Mesothelial cell of epicardium (in vitro differentiated cells): ENCODE results near the gene C9orf43. TPM values are rescaled to one million over a fixed set of nuclear protein-coding genes. Genes with fewer than 3 reads are reported as not detected.

Experiments used
- DNase-seq, 2 experiments: peaks; one replicate each; pipeline ENCODE4 v3.0.0; 2021; ENCODE audit warnings: low spot score in 2 of 2; ENCODE audit not compliant: unreplicated experiment in 2 of 2
- H3K27ac Mint-ChIP-seq: 2 replicates; pipeline ENCODE4 v1.8.0; 2021; ENCODE audit warnings: mixed read lengths
- H3K27me3 Mint-ChIP-seq: 2 replicates; pipeline ENCODE4 v1.8.0; 2021; ENCODE audit warnings: low read depth, mixed read lengths
- H3K36me3 Mint-ChIP-seq: 2 replicates; pipeline ENCODE4 v1.8.0; 2021; ENCODE audit warnings: mixed read lengths
- H3K4me1 Mint-ChIP-seq: 2 replicates; pipeline ENCODE4 v1.8.0; 2021; ENCODE audit warnings: mixed read lengths
- H3K4me3 Mint-ChIP-seq: 2 replicates; pipeline ENCODE4 v1.8.0; 2021; ENCODE audit warnings: mild to moderate bottlenecking, moderate library complexity, mixed read lengths
- H3K9me3 Mint-ChIP-seq: 2 replicates; pipeline ENCODE4 v1.8.0; 2021; ENCODE audit warnings: mixed read lengths
- CTCF ChIP-seq: fragments of 200-600 bp; sonication (generic); IDR thresholded peaks from one replicate; pipeline ENCODE4 v1.5.0; 2021; ENCODE audit warnings: antibody characterized with exemption; ENCODE audit not compliant: unreplicated experiment
- total RNA-seq: library from RNA; stranded (reverse); gene quantifications from 3 replicates; pipeline ENCODE4 v1.2.1, GENCODE V29; 2021

Gene C9orf43
- total RNA-seq, 1 donor from 2014 or later: 0.72 TPM

- Mint-ChIP-seq H3K36me3 (peaks cover 6% of the 10 kb centered on the region), H3K9me3 (peaks cover 9% of the 10 kb centered on the region), H3K4me1 (peaks cover 2% of the 10 kb centered on the region), H3K4me3 (no peak overlapping the region), H3K27me3 (no peaks in the 10 kb centered on the region), H3K27ac (no peak overlapping the region)
- TF ChIP-seq CTCF: no peak
- no peak for DNase-seq
These were observed 66.0 kb downstream of the C9orf43 start for GRCh38 chr9:113476511-113476916.

- H3K27me3 Mint-ChIP-seq: no peaks in the 10 kb centered on the region
- DNase-seq: no peak
- no peak overlapping the region for H3K4me3 Mint-ChIP-seq
- no peak for TF ChIP-seq CTCF
- H3K36me3 Mint-ChIP-seq: peaks cover 4% of the 10 kb centered on the region
- peaks cover 5% of the 10 kb centered on the region for H3K9me3 Mint-ChIP-seq
- peaks cover 2% of the 10 kb centered on the region for H3K4me1 Mint-ChIP-seq
- H3K27ac Mint-ChIP-seq: no peak overlapping the region
These were observed 66.5 kb downstream of the C9orf43 start for GRCh38 chr9:113477058-113477457.

- Mint-ChIP-seq H3K9me3 (no peaks in the 10 kb centered on the region), H3K27ac (no peak overlapping the region), H3K27me3 (no peaks in the 10 kb centered on the region), H3K36me3 (no peaks in the 10 kb centered on the region), H3K4me1 (peaks cover 2% of the 10 kb centered on the region), H3K4me3 (no peak overlapping the region)
- no peak for DNase-seq
- no peak for TF ChIP-seq CTCF
These were observed 67.1 kb downstream of the C9orf43 start for GRCh38 chr9:113477661-113478060.

- H3K27me3 Mint-ChIP-seq: no peaks in the 10 kb centered on the region
- peaks cover 4% of the 10 kb centered on the region for H3K4me1 Mint-ChIP-seq
- no peak overlapping the region for H3K27ac Mint-ChIP-seq
- no peaks in the 10 kb centered on the region for H3K9me3 Mint-ChIP-seq
- no peak for DNase-seq
- H3K4me3 Mint-ChIP-seq: no peak overlapping the region
- H3K36me3 Mint-ChIP-seq: no peaks in the 10 kb centered on the region
- no peak for TF ChIP-seq CTCF
These were observed 68.7 kb downstream of the C9orf43 start for GRCh38 chr9:113479174-113479621.

Other genes starting within 250 kb of the C9orf43 start
- 28.2 to 30.0 TPM (median 28.4 TPM) in 3 replicates for gene FKBP15, start 189.5 kb upstream of the C9orf43 start, total RNA-seq
- 22.3 to 23.8 TPM (median 22.6 TPM) in 3 replicates for gene SLC31A1, start 189.2 kb upstream of the C9orf43 start, total RNA-seq
- 25.3 to 27.7 TPM (median 27.0 TPM) in 3 replicates for gene CDC26, start 135.2 kb upstream of the C9orf43 start, total RNA-seq
- gene PRPF4, start 135.1 kb upstream of the C9orf43 start, total RNA-seq: 27.8 to 29.4 TPM (median 29.2 TPM) in 3 replicates
- gene RNF183, start 107.4 kb upstream of the C9orf43 start, total RNA-seq: 0.16 to 0.53 TPM (median 0.29 TPM) in 3 replicates
- gene WDR31, start 70.5 kb upstream of the C9orf43 start, total RNA-seq: 4.1 to 4.5 TPM (median 4.2 TPM) in 3 replicates
- 3.4 to 4.3 TPM (median 4.3 TPM) in 3 replicates for gene BSPRY, start 61.2 kb upstream of the C9orf43 start, total RNA-seq
- 26.9 to 30.8 TPM (median 27.7 TPM) in 3 replicates for gene HDHD3, start 33.8 kb upstream of the C9orf43 start, total RNA-seq
- gene ALAD, start 9.5 kb upstream of the C9orf43 start, total RNA-seq: 42.9 to 45.6 TPM (median 44.2 TPM) in 3 replicates
- 44.8 to 50.2 TPM (median 49.5 TPM) in 3 replicates for gene POLE3, start 72 bp upstream of the C9orf43 start, total RNA-seq
- gene RGS3, start 53.0 kb downstream of the C9orf43 start, total RNA-seq: 24.9 to 26.6 TPM (median 26.3 TPM) in 3 replicates